T follicular helper cell (primary cell): Measurements from ENCODE around the gene CHAF1B.
"Not testable (repeated sequence)": the region's sequence is repeated elsewhere in the genome, so short reads cannot be mapped to it uniquely, and the experiment has no call there.

Experiments used
- DNase-seq: peaks from one replicate; pipeline ENCODE4 v3.0.0-alpha.2; 2020; ENCODE audit warnings: low read depth

The CHAF1B gene

DNA sequence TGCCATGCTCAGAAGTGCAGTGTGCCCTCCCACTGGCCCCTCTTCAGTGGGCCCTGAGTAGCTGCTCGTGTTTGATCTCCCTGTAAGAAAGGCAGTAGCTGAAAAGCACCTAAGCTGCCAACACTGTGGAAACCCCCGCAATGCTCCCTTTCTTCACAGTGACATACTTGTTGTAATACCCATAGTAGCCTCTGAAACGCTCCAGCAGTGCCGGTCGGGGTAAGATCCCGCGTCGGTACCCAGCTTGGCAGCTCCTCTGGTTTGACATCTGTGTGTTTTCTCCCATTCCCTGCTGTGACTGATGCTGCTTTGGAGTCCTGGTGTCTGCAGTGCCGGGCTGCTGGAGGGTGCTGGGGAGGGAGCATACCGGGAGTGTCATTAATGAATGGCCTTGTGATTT lies 3.6 kb downstream of the CHAF1B start:
- no peak for DNase-seq

GRCh38 chr21:36391649-36392048 lies 6.5 kb downstream of the CHAF1B start:
- not testable (repeated sequence) for DNase-seq

DNA sequence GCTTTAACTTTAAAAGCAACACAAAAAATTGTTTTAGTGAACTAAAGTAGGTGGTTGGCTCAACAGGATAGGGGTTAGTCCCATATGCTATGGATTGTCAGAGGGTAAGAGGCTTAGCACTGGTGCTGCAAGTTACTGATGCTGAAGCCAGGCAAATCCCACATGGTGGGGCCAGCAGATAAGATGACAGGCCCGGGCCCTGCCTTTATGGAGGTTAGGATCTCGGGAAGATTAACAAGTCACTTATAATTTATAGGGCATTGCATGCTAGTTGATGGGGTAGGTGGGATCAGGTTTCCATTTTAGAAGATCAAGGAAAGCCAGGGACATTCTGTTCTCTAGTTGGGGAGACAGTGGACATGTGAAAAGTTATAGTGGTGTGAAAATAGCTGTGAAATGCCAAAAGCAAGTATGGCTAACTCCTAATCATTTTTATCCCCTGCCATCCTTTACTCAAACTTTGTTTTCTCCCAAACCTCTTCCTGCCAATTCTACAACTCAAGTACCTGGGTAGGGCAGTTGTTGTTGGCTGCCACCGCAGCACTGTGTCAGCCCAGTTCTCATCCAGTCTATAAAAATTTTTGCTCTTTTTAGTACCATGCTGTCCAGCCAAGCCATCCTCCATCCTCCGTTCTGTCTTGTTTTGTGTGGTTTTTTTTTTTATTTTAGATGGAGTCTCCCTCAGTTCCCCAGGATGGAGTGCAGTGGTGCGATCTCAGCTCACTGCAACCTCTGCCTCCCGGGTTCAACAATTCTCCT lies 10.3 kb downstream of the CHAF1B start:
- DNase-seq: no peak

DNA sequence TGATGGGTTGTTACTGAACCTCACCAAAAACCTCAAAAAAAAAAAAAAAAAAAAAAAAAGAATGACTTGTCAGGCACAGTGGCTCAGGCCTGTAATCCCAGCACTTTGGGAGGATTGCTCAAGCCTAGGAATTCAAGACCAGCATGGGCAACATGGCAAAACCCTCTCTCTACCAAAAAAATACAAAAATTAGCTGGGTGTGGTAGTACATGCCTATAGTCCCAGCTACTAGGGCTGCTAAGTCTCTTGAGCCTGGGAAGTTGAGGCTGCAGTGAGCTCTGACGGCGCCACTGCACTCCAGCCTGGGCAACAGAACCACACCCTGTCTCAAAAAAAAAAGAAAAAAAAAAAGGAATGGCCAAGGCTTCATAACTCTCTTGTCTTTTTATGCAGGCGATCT lies 11.1 kb downstream of the CHAF1B start:
- no peak for DNase-seq

GRCh38 chr21:36396971-36397370 lies 11.8 kb downstream of the CHAF1B start:
- no peak for DNase-seq

DNA sequence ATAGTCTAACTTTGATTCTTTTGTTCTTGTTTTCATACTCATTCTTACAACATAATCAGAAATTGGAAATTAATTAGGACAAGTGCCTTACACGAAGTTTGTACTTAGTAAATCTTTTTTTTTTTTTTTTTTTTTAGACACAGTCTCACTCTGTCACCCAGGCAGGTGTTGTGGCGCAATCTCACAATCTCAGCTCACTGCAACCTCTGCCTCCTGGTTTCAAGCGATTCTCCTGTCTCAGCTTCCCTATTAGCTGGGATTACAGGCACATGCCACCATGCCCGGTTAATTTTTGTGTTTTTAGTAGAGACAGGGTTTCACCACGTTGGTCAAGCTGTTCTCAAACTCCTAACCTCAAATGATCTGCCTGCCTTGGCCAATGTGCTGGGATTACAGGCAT lies 12.4 kb downstream of the CHAF1B start:
- DNase-seq: no peak

GRCh38 chr21:36399736-36400135 lies 14.5 kb downstream of the CHAF1B start:
- DNase-seq: not testable (repeated sequence)

- no peak for DNase-seq
Observed at GRCh38 chr21:36400719-36401118, 15.5 kb downstream of the CHAF1B start.

DNA sequence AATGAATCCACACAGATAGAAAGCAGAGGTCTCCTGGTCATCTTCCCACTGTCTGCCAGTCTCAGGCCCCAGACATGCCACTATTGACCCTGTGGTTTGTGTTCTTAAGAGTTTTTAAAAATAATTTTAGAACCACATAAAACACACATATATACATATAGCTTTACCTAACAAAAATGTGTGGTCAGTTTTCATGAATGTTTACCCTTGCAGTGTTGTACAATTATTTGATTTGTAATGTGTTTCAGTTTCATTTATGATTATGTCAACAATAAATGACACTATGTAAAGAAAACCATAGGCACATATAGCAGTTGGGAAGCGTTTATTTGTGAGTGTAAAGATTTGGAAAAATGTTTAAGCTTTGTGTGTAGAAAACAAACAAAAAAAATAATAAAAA lies 17.1 kb downstream of the CHAF1B start:
- DNase-seq: no peak

- DNase-seq: no peak
Observed at GRCh38 chr21:36403713-36404112, 18.5 kb downstream of the CHAF1B start.

DNA sequence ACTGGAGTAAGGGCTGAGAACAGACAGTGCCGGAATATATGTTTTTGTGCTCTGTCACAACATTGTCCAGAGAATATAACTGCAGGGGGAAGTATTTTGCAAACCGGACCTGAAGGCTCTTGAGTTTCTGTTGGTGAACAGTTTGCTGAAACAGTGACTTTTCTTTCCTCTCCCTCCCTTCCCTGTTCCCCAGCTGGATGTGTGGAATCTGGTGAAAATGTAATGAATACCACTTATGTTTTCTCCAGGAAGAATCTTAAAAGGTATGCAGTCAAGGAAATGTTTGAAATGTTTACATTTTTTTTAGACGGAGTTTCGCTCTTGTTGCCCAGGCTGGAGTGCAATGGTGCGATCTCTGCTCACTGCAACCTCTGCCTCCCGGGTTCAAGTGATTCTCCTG lies 23.4 kb downstream of the CHAF1B start:
- no peak for DNase-seq

DNA sequence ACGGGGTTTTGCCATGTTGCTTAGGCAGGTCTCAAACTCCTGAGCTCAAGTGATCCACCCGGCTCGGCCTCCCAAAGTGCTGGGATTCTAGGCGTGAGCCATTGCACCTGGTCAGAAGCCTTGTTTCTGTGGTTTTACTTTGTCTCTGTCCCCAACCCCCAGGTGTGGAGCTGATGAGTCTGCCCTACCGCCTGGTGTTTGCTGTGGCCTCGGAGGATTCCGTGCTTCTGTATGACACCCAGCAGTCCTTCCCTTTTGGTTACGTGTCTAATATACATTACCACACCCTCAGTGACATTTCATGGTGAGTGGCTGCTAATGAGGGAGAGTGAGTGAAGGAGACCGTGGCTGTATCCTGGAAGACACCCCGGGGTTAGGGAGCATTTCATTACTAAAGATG lies 26.1 kb downstream of the CHAF1B start:
- no peak for DNase-seq

DNA sequence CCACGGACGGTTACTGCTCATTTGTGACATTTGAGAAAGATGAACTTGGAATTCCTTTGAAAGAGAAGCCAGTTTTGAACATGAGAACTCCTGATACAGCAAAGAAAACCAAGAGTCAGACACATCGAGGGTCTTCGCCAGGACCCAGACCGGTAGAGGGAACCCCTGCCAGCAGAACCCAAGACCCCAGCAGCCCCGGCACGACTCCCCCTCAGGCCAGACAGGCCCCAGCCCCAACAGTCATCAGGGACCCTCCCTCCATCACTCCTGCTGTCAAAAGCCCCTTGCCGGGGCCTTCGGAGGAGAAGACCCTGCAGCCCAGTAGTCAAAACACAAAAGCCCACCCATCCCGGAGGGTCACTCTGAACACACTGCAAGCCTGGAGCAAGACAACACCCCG lies 27.7 kb downstream of the CHAF1B start:
- no peak for DNase-seq

DNA sequence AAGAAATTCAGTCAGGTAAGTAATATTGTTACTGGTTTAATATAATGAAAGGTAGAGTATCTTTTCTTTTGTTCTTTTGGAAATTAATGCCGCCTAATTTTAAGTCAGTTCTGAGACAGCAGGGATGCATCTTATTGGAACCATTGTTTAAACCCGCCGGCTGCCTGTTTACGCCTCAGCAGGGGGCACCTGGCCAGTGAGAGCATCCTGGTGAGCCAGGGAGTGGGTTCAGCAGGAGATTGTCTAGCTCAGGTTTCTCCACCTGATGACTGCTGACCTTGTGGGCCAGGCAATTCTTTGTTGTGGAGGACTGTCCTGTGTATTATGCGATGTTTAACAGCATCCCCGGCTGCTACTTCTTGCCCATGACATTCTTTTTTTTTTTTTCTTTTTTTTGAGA lies 30.2 kb downstream of the CHAF1B start:
- DNase-seq: no peak

DNA sequence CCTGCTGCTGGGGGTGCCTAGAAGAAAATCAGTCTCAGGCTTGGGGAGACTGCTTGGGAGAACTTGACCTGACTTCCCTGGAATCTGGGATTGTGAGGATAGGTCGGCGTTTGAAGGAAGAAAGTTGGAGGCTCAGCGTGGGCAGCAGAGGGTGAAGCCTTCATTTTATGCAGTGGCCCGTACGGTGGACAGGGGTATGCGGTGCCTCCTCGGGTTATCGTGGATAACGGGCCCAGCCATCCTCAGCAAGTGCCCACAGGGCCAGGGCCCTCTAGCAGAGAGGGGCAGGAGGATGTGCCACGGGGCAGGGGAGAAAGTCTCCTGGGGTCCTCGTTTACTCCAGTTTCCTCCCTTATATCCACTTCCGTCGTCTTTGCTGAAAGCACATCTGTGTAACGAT lies 34.0 kb downstream of the CHAF1B start:
- DNase-seq: no peak

- DNase-seq: no peak
Observed at GRCh38 chr21:36419996-36420395, 34.8 kb downstream of the CHAF1B start.

DNA sequence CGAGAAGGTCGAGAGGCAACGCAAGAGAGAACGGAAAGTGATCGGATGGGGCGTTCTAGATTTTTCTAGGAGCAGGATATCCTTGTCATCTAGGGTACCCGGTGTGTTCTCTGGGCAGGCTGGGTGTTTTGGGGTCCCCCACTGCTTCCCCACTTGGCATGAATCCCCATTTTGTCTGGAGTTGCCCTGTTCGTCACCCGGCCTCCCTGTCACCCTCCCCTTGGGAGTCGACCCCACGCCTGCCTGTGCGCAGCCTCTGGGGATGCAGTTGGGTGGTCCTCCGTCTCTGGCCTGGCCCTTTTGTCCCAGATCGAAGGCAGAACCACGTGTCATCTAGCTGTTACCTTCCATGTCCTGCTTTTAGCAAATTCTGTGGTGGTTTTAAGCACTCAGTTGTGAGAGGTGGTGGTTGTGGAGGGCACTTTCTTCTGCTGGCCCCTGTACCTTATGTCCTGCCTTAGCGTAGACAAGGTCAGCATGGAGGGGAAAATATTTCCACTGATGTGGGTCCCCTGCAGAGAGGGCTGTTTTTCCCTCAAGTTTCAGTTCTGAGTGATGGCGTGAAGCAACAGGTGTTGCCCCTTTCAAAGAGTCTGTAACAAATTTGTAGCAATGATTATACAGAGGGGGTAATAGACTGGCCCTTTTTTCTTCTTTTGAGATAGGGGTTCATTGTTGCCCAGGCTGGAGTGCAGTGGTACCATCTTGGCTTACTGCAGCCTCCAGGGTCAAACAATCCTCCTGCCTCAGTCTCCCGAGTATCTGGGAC lies 35.6 kb downstream of the CHAF1B start:
- no peak for DNase-seq

- DNase-seq: no peak
Observed at GRCh38 chr21:36422279-36423098, 37.3 kb downstream of the CHAF1B start.

DNA sequence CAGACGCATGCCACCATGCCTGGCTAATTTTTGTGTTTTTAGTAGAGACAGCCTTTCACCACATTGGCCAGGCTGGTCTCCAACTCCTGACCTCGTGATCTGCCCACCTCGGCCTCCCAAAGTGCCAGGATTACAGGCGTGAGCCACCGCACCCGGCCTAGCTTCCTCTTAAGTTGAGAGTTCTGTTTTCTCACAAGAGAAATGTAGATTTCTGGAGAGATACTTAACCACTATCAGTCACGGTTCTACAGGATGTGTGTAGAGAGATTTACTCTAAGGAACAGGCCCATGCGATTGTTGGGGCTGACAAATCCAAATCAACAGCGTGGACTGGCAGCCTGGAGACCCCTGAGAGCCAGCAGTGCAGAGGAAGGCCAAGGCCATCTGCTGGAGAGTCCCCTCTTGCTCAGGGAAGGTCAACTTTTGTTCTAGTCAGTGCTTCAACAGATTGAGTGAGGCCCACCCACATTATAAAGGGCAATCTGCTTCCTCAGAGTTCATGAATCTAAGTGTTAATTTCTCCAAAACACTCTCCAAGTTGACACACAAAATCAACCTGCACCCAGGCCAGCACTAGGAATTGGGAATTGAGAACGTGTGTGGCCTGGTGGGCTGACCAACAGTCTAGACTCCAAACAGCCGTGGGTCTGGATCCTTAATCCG lies 38.7 kb downstream of the CHAF1B start:
- no peak for DNase-seq

DNA sequence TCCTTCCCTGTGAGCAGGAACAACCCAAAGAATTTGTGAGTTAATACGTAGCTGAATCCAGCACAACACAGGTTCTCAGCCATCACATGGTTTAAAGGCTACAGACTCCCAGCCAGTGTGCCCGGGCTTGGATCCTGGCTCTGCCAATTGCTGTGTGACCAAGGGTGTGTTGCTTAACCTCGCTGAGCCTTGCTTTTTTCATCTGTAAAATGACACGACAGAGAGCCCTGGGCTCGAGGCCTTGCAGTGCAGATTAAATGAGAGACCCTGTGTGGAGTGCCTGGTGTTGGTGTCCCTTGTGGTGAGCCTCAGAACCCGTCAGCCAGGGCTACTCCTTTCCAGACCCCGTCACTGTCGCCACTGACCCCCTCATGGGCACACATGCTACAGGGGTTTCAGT lies 39.4 kb downstream of the CHAF1B start:
- no peak for DNase-seq

- DNase-seq: no peak
Observed at GRCh38 chr21:36425286-36425685, 40.1 kb downstream of the CHAF1B start.

GRCh38 chr21:36427502-36427901 lies 42.3 kb downstream of the CHAF1B start:
- no peak for DNase-seq
